GM23338 (cell line): Measurements from ENCODE around the gene GPR158. TPM values are rescaled to one million over a fixed set of nuclear protein-coding genes. Genes with fewer than 3 reads are reported as not detected.
"Not testable (repeated sequence)": the region's sequence is repeated elsewhere in the genome, so short reads cannot be mapped to it uniquely, and the experiment has no call there.

Source experiments
- ATAC-seq: fragments of 200-7000 bp; cut with Tn5 transposase; 3 replicates; pipeline ENCODE4 v1.9.1; 2020
- DNase-seq: peaks from one replicate; pipeline ENCODE4 v3.0.0-alpha.2; 2015; ENCODE audit warnings: low spot score
- H2AFZ ChIP-seq: fragments of 200-600 bp; sonication (generic); 2 replicates; pipeline ENCODE4 v1.8.0; 2016; ENCODE audit warnings: antibody characterized with exemption, mild to moderate bottlenecking, moderate library complexity
- H3F3A ChIP-seq: fragments of 200-600 bp; sonication (generic); replicated peaks from 2 replicates; pipeline ENCODE4 v1.8.0; 2017; ENCODE audit warnings: antibody characterized with exemption, mixed run types, low read depth
- H3K27ac ChIP-seq: fragments of 200-600 bp; sonication (generic); 2 replicates; pipeline ENCODE4 v1.6.1; 2016; ENCODE audit warnings: low read depth
- H3K27me3 ChIP-seq: fragments of 200-600 bp; sonication (generic); 2 replicates; pipeline ENCODE4 v1.8.0; 2016; ENCODE audit warnings: mild to moderate bottlenecking, mixed run types, moderate library complexity; ENCODE audit not compliant: insufficient read depth
- H3K36me3 ChIP-seq: fragments of 200-600 bp; sonication (generic); 2 replicates; pipeline ENCODE4 v1.8.0; 2016; ENCODE audit warnings: mild to moderate bottlenecking; ENCODE audit not compliant: insufficient read depth
- H3K4me1 ChIP-seq: fragments of 200-600 bp; sonication (generic); 2 replicates; pipeline ENCODE4 v1.8.0; 2016; ENCODE audit warnings: mild to moderate bottlenecking, moderate library complexity; ENCODE audit not compliant: insufficient read depth
- H3K4me2 ChIP-seq: fragments of 200-600 bp; sonication (generic); 2 replicates; pipeline ENCODE4 v1.7.1; 2017; ENCODE audit warnings: mixed run types
- H3K4me3 ChIP-seq: fragments of 200-600 bp; sonication (generic); 2 replicates; pipeline ENCODE4 v1.6.1; 2016; ENCODE audit warnings: mixed run types
- H3K79me2 ChIP-seq: fragments of 200-600 bp; sonication (generic); replicated peaks from 2 replicates; pipeline ENCODE4 v1.8.0; 2017; ENCODE audit warnings: mild to moderate bottlenecking; ENCODE audit not compliant: insufficient read depth
- H3K9me2 ChIP-seq: fragments of 200-600 bp; sonication (generic); 2 replicates; pipeline ENCODE4 v1.8.0; 2017; ENCODE audit not compliant: insufficient read depth
- H4K20me1 ChIP-seq: fragments of 200-600 bp; sonication (generic); replicated peaks from 2 replicates; pipeline ENCODE4 v1.8.0; 2017; ENCODE audit warnings: mild to moderate bottlenecking; ENCODE audit not compliant: insufficient read depth
- H3K27ac Mint-ChIP-seq: 2 replicates; pipeline ENCODE4 v1.8.0; 2020; ENCODE audit warnings: inconsistent platforms, mild to moderate bottlenecking, moderate library complexity, mixed read lengths
- H3K27me3 Mint-ChIP-seq: 3 replicates; pipeline ENCODE4 v1.8.0; 2022; ENCODE audit warnings: low read depth, mild to moderate bottlenecking, moderate library complexity, mixed read lengths, inconsistent platforms; ENCODE audit not compliant: insufficient read depth, poor library complexity
- H3K36me3 Mint-ChIP-seq: 3 replicates; pipeline ENCODE4 v1.8.0; 2021; ENCODE audit warnings: low read depth, mild to moderate bottlenecking, inconsistent platforms, moderate library complexity, mixed read lengths
- H3K4me1 Mint-ChIP-seq: 3 replicates; pipeline ENCODE4 v1.8.0; 2020; ENCODE audit warnings: mild to moderate bottlenecking, inconsistent platforms, mixed read lengths
- H3K4me3 Mint-ChIP-seq: 3 replicates; pipeline ENCODE4 v1.8.0; 2021; ENCODE audit warnings: moderate library complexity, mild to moderate bottlenecking, inconsistent platforms, mixed read lengths
- H3K9me3 Mint-ChIP-seq: 3 replicates; pipeline ENCODE4 v1.8.0; 2020; ENCODE audit warnings: moderate library complexity, mild to moderate bottlenecking, inconsistent platforms, mixed read lengths
- CREB1 ChIP-seq: fragments of 250-450 bp; sonication (Bioruptor Pico); IDR thresholded peaks from 2 replicates; pipeline ENCODE4 v1.5.0; 2020; ENCODE audit warnings: low read depth, mild to moderate bottlenecking, moderate library complexity
- CTCF ChIP-seq, 2 experiments: fragments of 200-600 bp in 1 of 2; sonication (generic) in 1 of 2; conservative IDR thresholded peaks; 2 replicates each; pipeline versions ENCODE4 v1.5.1 to v1.6.1; 2016 to 2017; ENCODE audit warnings: antibody characterized with exemption in 2 of 2, low read depth in 2 of 2, mild to moderate bottlenecking in 2 of 2, moderate library complexity in 1 of 2
- ETS1 ChIP-seq: IDR thresholded peaks from 2 replicates; pipeline ENCODE4 v1.6.1; 2016; ENCODE audit warnings: antibody characterized with exemption
- EZH2 ChIP-seq: fragments of 200-600 bp; sonication (generic); IDR thresholded peaks from one replicate; pipeline ENCODE4 v1.8.0; 2017; ENCODE audit warnings: antibody characterized with exemption, mild to moderate bottlenecking, low read depth; ENCODE audit not compliant: unreplicated experiment
- EZH2phosphoT487 ChIP-seq: fragments of 200-600 bp; sonication (generic); IDR thresholded peaks from one replicate; pipeline ENCODE4 v1.8.1; 2018; ENCODE audit warnings: antibody characterized with exemption; ENCODE audit not compliant: unreplicated experiment
- JUNB ChIP-seq: IDR thresholded peaks from one replicate; pipeline ENCODE4 v1.6.1; 2016; ENCODE audit warnings: antibody characterized with exemption; ENCODE audit not compliant: unreplicated experiment
- NANOG ChIP-seq: IDR thresholded peaks from 2 replicates; pipeline ENCODE4 v1.6.1; 2016; ENCODE audit warnings: antibody characterized with exemption, borderline replicate concordance
- REST ChIP-seq: IDR thresholded peaks from one replicate; pipeline ENCODE4 v1.6.1; 2018; ENCODE audit warnings: antibody characterized with exemption; ENCODE audit not compliant: unreplicated experiment
- STAT1 ChIP-seq: IDR thresholded peaks from one replicate; pipeline ENCODE4 v1.6.1; 2016; ENCODE audit warnings: antibody characterized with exemption; ENCODE audit not compliant: unreplicated experiment
- ZNF114 ChIP-seq: fragments of 250-450 bp; sonication (Bioruptor Pico); IDR thresholded peaks from 2 replicates; pipeline ENCODE4 v1.5.0; 2020; ENCODE audit warnings: mild to moderate bottlenecking, moderate library complexity
- ZNF331 ChIP-seq: fragments of 250-450 bp; sonication (Bioruptor Pico); IDR thresholded peaks from 2 replicates; pipeline ENCODE4 v1.5.0; 2020; ENCODE audit warnings: low read depth, mild to moderate bottlenecking, moderate library complexity
- polyA plus RNA-seq: library from polyadenylated mRNA; unstranded; fragments of >200 nt; fragmentation: Nextera tagmentation; extraction: Ambion mirVana; gene quantifications from 2 replicates; pipeline ENCODE4 v1.2.1, GENCODE V29; 2016
- total RNA-seq: library from RNA; depleted of rRNA; stranded (reverse); fragments of >200 nt; shearing (Covaris generic); gene quantifications from 2 replicates; pipeline ENCODE4 v1.2.3, GENCODE V29; 2014

The GPR158 gene
- total and polyA plus RNA-seq, 2 experiments from 2014 or later: 0.13 to 1.5 TPM

GRCh38 chr10:25163464-25163863 lies 11.3 kb upstream of the GPR158 start:
- DNase-seq, ATAC-seq, H3K36me3 ChIP-seq, H3K4me2 ChIP-seq, H3K4me1 Mint-ChIP-seq, H3K27me3 ChIP-seq, H3K9me3 Mint-ChIP-seq, H3K4me1 ChIP-seq, H3K4me3 Mint-ChIP-seq, H3K79me2 ChIP-seq, H4K20me1 ChIP-seq, H3K27ac Mint-ChIP-seq, H3K27ac ChIP-seq, H3F3A ChIP-seq, H3K27me3 Mint-ChIP-seq, H2AFZ ChIP-seq, H3K36me3 Mint-ChIP-seq, H3K4me3 ChIP-seq, H3K9me2 ChIP-seq: not testable (repeated sequence)

GRCh38 chr10:25169740-25170139 lies 5.1 kb upstream of the GPR158 start:
- H2AFZ ChIP-seq: no peak overlapping the region
- no peak overlapping the region for H3K27ac ChIP-seq
- H3K4me2 ChIP-seq: no peak overlapping the region
- TF ChIP-seq JUNB: no peak
- Mint-ChIP-seq H3K36me3 (no peaks in the 10 kb centered on the region), H3K4me1 (peaks cover 9% of the 10 kb centered on the region), H3K4me3 (no peak overlapping the region), H3K9me3 (no peaks in the 10 kb centered on the region; the same call in 2 of the 3 replicates), H3K27ac (no peak overlapping the region), H3K27me3 (no peaks in the 10 kb centered on the region)
- ATAC-seq (no peak), DNase-seq (no peak)
- H3K9me2 ChIP-seq: no peaks in the 10 kb centered on the region
- H4K20me1 ChIP-seq: no peaks in the 10 kb centered on the region
- H3K27me3 ChIP-seq: peaks cover 18% of the 10 kb centered on the region
- H3K4me3 ChIP-seq: no peak overlapping the region
- no peaks in the 10 kb centered on the region for H3K79me2 ChIP-seq
- no peaks in the 10 kb centered on the region for H3K36me3 ChIP-seq
- no peaks in the 10 kb centered on the region for H3F3A ChIP-seq
- peaks cover 13% of the 10 kb centered on the region; the same call in 1 of the 2 replicates for H3K4me1 ChIP-seq

GRCh38 chr10:25170627-25171026 lies 4.2 kb upstream of the GPR158 start:
- H3K4me3 Mint-ChIP-seq: no peak overlapping the region
- no peaks in the 10 kb centered on the region for H3K9me2 ChIP-seq
- H2AFZ ChIP-seq: no peak overlapping the region
- no peaks in the 10 kb centered on the region for H3K36me3 Mint-ChIP-seq
- H3K9me3 Mint-ChIP-seq: no peaks in the 10 kb centered on the region; the same call in 2 of the 3 replicates
- H3K36me3 ChIP-seq: no peaks in the 10 kb centered on the region
- no peak overlapping the region for H3K4me2 ChIP-seq
- H3K27ac ChIP-seq: no peak overlapping the region
- peaks cover 4% of the 10 kb centered on the region for H3K27me3 Mint-ChIP-seq
- H3K4me1 Mint-ChIP-seq: peaks cover 9% of the 10 kb centered on the region
- no peaks in the 10 kb centered on the region for H4K20me1 ChIP-seq
- peaks cover 13% of the 10 kb centered on the region; the same call in 1 of the 2 replicates for H3K4me1 ChIP-seq
- H3F3A ChIP-seq: no peaks in the 10 kb centered on the region
- no peak for ATAC-seq
- H3K27me3 ChIP-seq: peaks cover 26% of the 10 kb centered on the region
- no peak for DNase-seq
- H3K27ac Mint-ChIP-seq: no peak overlapping the region
- no peaks in the 10 kb centered on the region for H3K79me2 ChIP-seq
- H3K4me3 ChIP-seq: no peak overlapping the region
- no peak for TF ChIP-seq ZNF331
- TF ChIP-seq STAT1: no peak
- no peak for TF ChIP-seq REST
- TF ChIP-seq CREB1 (CRISPR knock-in tag): no peak
- TF ChIP-seq EZH2: no peak
- no peak for TF ChIP-seq NANOG
- TF ChIP-seq CTCF (conservative IDR thresholded peaks at IDR 0.05; ENCODE audit: low read depth in 2 of 2): no peak
- TF ChIP-seq EZH2phosphoT487: no peak
- TF ChIP-seq ETS1: no peak
- no peak for TF ChIP-seq ZNF114
- TF ChIP-seq JUNB: no peak
